ENCODE measurements around the gene TRIO.
A peak's percentile ranks its signal among the peaks of the same experiment; 100 is the strongest.

The TRIO gene

DNA sequence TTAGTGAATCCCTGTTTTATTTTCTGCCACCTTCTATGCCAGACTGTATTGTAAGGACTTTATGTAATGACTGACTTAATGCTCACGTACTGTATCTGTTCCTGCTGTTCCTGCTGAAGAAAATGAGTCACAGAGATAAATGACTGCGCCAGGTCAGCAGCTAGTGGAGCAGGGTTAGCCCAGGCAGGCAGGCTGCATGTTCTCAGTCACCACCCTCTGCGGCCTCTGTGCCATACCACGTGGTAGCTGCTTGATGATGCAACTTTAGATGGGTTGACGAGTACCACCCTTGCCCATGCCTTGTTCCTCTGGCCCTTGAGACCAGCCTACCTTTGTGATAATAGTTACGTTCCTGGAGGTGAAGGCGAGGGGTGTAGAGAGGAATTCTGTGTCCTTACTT, 161.9 kb downstream of the TRIO start:
- CTCF ChIA-PET = no interaction called here
- H3K27ac ChIP-seq (ENCODE audit: extremely low read depth, low read depth, low read length) = no peak overlapping the region
- POLR2A ChIA-PET = no interaction called here

GRCh38 chr5:14306329-14306815, 163.2 kb downstream of the TRIO start:
- Histone ChIP-seq H3K9me3 (ENCODE audit: control insufficient read depth, insufficient read depth, low read depth, low read length) (no peaks in the 10 kb centered on the region), H3K4me1 (ENCODE audit: control insufficient read depth, insufficient read depth, low read length) (0 out of 2 replicates have a peak, but pooled peaks cover 2% of the 10 kb centered on the region), H3K27ac (ENCODE audit: extremely low read depth, low read depth, low read length) (no peak overlapping the region), H3K36me3 (ENCODE audit: control insufficient read depth in 2 of 2, insufficient read depth in 1 of 2, low read length in 2 of 2) (peaks cover 26 to 61% of the 10 kb centered on the region in 2 experiments; a peak in 2 of 3 replicates), H3K4me3 (ENCODE audit: low read depth, low read length) (no peak overlapping the region)
- ChIA-PET CTCF (interaction anchor here (0.6 to 0.8 kb wide), 2 partner anchors 10 to 43 kb away, joined by 3 to 4 read pairs; no protein-coding TSS in a partner anchor), POLR2A (interaction anchor here (1.1 kb wide), 1 partner anchor 13 kb away, joined by 3 read pairs; no protein-coding TSS in a partner anchor)
- TF ChIP-seq ZNF785 (tag by site-specific recombination; IDR thresholded peaks at IDR 0.05) (no peak), ZNF561 (tag by site-specific recombination; IDR thresholded peaks at IDR 0.05; ENCODE audit: borderline replicate concordance) (no peak), ZNF555 (tag by site-specific recombination; conservative IDR thresholded peaks at IDR 0.05) (no peak), ZNF510 (tag by site-specific recombination; IDR thresholded peaks at IDR 0.05; ENCODE audit: insufficient replicate concordance) (no peak), ZNF600 (tag by site-specific recombination; IDR thresholded peaks at IDR 0.05) (no peak), GLI2 (tag by site-specific recombination; IDR thresholded peaks at IDR 0.05; ENCODE audit: borderline replicate concordance, low read depth) (no peak), ZNF391 (tag by site-specific recombination; IDR thresholded peaks at IDR 0.05; ENCODE audit: borderline replicate concordance, low read depth) (no peak), ZNF157 (tag by site-specific recombination; IDR thresholded peaks at IDR 0.05) (no peak), ZNF449 (tag by site-specific recombination; IDR thresholded peaks at IDR 0.05) (no peak), ZNF292 (tag by site-specific recombination; IDR thresholded peaks at IDR 0.05; ENCODE audit: borderline replicate concordance, low read depth) (no peak), KLF16 (tag by site-specific recombination; IDR thresholded peaks at IDR 0.05) (no peak), ZNF654 (tag by site-specific recombination; IDR thresholded peaks at IDR 0.05; ENCODE audit: low read depth) (no peak), ZSCAN16 (tag by site-specific recombination; IDR thresholded peaks at IDR 0.05) (no peak)

More for the DNA sequence above, 161.9 kb downstream of the TRIO start:
- peaks cover 19 to 53% of the 10 kb centered on the region in 2 experiments for H3K36me3 ChIP-seq (ENCODE audit: control insufficient read depth in 2 of 2, insufficient read depth in 1 of 2, low read length in 2 of 2)
- 0 out of 2 replicates have a peak, but pooled peaks cover 2% of the 10 kb centered on the region for H3K4me1 ChIP-seq (ENCODE audit: control insufficient read depth, insufficient read depth, low read length)
- H3K9me3 ChIP-seq (ENCODE audit: control insufficient read depth, insufficient read depth, low read depth, low read length) = no peaks in the 10 kb centered on the region
- TF ChIP-seq, protein P1, sequence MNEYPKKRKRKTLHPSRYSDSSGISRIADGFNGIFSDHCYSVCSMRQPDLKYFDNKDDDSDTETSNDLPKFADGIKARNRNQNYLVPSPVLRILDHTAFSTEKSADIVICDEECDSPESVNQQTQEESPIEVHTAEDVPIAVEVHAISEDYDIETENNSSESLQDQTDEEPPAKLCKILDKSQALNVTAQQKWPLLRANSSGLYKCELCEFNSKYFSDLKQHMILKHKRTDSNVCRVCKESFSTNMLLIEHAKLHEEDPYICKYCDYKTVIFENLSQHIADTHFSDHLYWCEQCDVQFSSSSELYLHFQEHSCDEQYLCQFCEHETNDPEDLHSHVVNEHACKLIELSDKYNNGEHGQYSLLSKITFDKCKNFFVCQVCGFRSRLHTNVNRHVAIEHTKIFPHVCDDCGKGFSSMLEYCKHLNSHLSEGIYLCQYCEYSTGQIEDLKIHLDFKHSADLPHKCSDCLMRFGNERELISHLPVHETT (tag by site-specific recombination; IDR thresholded peaks at IDR 0.05) = no peak
- TF ChIP-seq, protein P2, sequence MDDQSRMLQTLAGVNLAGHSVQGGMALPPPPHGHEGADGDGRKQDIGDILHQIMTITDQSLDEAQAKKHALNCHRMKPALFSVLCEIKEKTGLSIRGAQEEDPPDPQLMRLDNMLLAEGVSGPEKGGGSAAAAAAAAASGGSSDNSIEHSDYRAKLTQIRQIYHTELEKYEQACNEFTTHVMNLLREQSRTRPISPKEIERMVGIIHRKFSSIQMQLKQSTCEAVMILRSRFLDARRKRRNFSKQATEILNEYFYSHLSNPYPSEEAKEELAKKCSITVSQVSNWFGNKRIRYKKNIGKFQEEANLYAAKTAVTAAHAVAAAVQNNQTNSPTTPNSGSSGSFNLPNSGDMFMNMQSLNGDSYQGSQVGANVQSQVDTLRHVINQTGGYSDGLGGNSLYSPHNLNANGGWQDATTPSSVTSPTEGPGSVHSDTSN (CRISPR knock-in tag; IDR thresholded peaks at IDR 0.05) = no peak
- TF ChIP-seq ZNF600 (tag by site-specific recombination; IDR thresholded peaks at IDR 0.05) (peak; percentile 54; the same call in 1 of the 2 replicates), ZNF362 (tag by site-specific recombination; IDR thresholded peaks at IDR 0.05) (no peak), ZNF157 (tag by site-specific recombination; IDR thresholded peaks at IDR 0.05) (no peak), ZBTB8A (tag by site-specific recombination; IDR thresholded peaks at IDR 0.05) (no peak), YY1 (tag by site-specific recombination; IDR thresholded peaks at IDR 0.05) (no peak), ZIC2 (tag by site-specific recombination; IDR thresholded peaks at IDR 0.05) (peak; percentile 35; the same call in 1 of the 2 replicates), PRDM6 (tag by site-specific recombination; IDR thresholded peaks at IDR 0.05) (no peak)
- TF ChIP-seq, protein P3, sequence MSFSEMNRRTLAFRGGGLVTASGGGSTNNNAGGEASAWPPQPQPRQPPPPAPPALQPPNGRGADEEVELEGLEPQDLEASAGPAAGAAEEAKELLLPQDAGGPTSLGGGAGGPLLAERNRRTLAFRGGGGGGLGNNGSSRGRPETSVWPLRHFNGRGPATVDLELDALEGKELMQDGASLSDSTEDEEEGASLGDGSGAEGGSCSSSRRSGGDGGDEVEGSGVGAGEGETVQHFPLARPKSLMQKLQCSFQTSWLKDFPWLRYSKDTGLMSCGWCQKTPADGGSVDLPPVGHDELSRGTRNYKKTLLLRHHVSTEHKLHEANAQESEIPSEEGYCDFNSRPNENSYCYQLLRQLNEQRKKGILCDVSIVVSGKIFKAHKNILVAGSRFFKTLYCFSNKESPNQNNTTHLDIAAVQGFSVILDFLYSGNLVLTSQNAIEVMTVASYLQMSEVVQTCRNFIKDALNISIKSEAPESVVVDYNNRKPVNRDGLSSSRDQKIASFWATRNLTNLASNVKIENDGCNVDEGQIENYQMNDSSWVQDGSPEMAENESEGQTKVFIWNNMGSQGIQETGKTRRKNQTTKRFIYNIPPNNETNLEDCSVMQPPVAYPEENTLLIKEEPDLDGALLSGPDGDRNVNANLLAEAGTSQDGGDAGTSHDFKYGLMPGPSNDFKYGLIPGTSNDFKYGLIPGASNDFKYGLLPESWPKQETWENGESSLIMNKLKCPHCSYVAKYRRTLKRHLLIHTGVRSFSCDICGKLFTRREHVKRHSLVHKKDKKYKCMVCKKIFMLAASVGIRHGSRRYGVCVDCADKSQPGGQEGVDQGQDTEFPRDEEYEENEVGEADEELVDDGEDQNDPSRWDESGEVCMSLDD (tag by site-specific recombination; IDR thresholded peaks at IDR 0.05) = no peak
- no peak overlapping the region for H3K4me3 ChIP-seq (ENCODE audit: low read depth, low read length)
